Liver (tissue), 9 donors: ENCODE data around the gene TIAM1. TPM values are rescaled to one million over a fixed set of nuclear protein-coding genes. Genes with fewer than 3 reads are reported as not detected.

Experiments
- DNase-seq: peaks from one replicate; pipeline ENCODE4 v3.0.0-alpha.2; 2017; ENCODE audit warnings: low spot score
- H3K27ac ChIP-seq, 2 donors: one replicate each; pipeline ENCODE4 v1.7.0; 2013; ENCODE audit warnings: inconsistent platforms in 2 of 2, low read length in 2 of 2, control low read depth in 1 of 2, low read depth in 1 of 2, mild to moderate bottlenecking in 1 of 2
- H3K27me3 ChIP-seq, 4 donors: one replicate each; pipeline versions ENCODE4 v1.6.1 to v1.7.0; 2013; ENCODE audit warnings: low read length in 3 of 4, inconsistent platforms in 1 of 4, mild to moderate bottlenecking in 1 of 4, moderate library complexity in 1 of 4; ENCODE audit not compliant: control insufficient read depth in 4 of 4, insufficient read depth in 4 of 4
- H3K36me3 ChIP-seq, 4 donors: one replicate each; pipeline versions ENCODE4 v1.6.1 to v1.7.0; 2013; ENCODE audit warnings: low read length in 3 of 4, mild to moderate bottlenecking in 3 of 4, low read depth in 1 of 4, moderate library complexity in 1 of 4; ENCODE audit not compliant: control insufficient read depth in 4 of 4, insufficient read depth in 3 of 4
- H3K4me1 ChIP-seq, 4 donors: one replicate each; pipeline versions ENCODE4 v1.6.1 to v1.7.0; 2013; ENCODE audit warnings: low read length in 3 of 4, mild to moderate bottlenecking in 3 of 4, moderate library complexity in 1 of 4; ENCODE audit not compliant: control insufficient read depth in 4 of 4, insufficient read depth in 4 of 4
- H3K4me3 ChIP-seq, 3 donors: one replicate each; pipeline versions ENCODE4 v1.6.1 to v1.7.0; 2013; ENCODE audit warnings: low read length in 3 of 3, control low read depth in 1 of 3, low read depth in 1 of 3, mild to moderate bottlenecking in 1 of 3
- H3K9ac ChIP-seq, 2 donors: one replicate each; pipeline ENCODE4 v1.7.0; 2013; ENCODE audit warnings: low read length in 2 of 2, mild to moderate bottlenecking in 2 of 2, moderate library complexity in 2 of 2, control low read depth in 1 of 2, low read depth in 1 of 2
- H3K9me3 ChIP-seq, 4 donors: one replicate each; pipeline versions ENCODE4 v1.6.1 to v1.7.0; 2013; ENCODE audit warnings: low read length in 3 of 4; ENCODE audit not compliant: control insufficient read depth in 4 of 4
- EGR1 ChIP-seq, 2 donors: IDR thresholded peaks; 2 replicates each; pipeline ENCODE4 v1.6.1; 2016 to 2018; ENCODE audit warnings: antibody characterized with exemption in 2 of 2, low read depth in 2 of 2
- FOXA1 ChIP-seq: IDR thresholded peaks from 2 replicates; pipeline ENCODE4 v1.6.1; 2016; ENCODE audit warnings: antibody characterized with exemption
- FOXA2 ChIP-seq: IDR thresholded peaks from 2 replicates; pipeline ENCODE4 v1.6.1; 2016; ENCODE audit warnings: antibody characterized with exemption
- GABPA ChIP-seq, 2 donors: IDR thresholded peaks in 1 of 2; conservative IDR thresholded peaks in 1 of 2; 2 replicates each; pipeline ENCODE4 v1.6.1; 2016; ENCODE audit warnings: antibody characterized with exemption in 2 of 2, mild to moderate bottlenecking in 1 of 2, moderate library complexity in 1 of 2
- HNF4A ChIP-seq, 2 donors: conservative IDR thresholded peaks; 2 replicates each; pipeline ENCODE4 v1.6.1; 2016; ENCODE audit warnings: antibody characterized with exemption in 2 of 2, mild to moderate bottlenecking in 2 of 2
- HNF4G ChIP-seq: IDR thresholded peaks from 2 replicates; pipeline ENCODE4 v1.6.1; 2016; ENCODE audit warnings: antibody characterized with exemption
- JUND ChIP-seq, 2 donors: IDR thresholded peaks; 2 replicates each; pipeline ENCODE4 v1.6.1; 2016; ENCODE audit warnings: antibody characterized with exemption in 2 of 2
- MAX ChIP-seq: IDR thresholded peaks from 2 replicates; pipeline ENCODE4 v1.6.1; 2016; ENCODE audit warnings: antibody characterized with exemption
- NR2F2 ChIP-seq: IDR thresholded peaks from 2 replicates; pipeline ENCODE4 v1.6.1; 2016; ENCODE audit warnings: antibody characterized with exemption
- RAD21 ChIP-seq, 2 donors: IDR thresholded peaks; 2 replicates each; pipeline ENCODE4 v1.6.1; 2016; ENCODE audit warnings: antibody characterized with exemption in 2 of 2, mild to moderate bottlenecking in 2 of 2
- REST ChIP-seq: IDR thresholded peaks from 2 replicates; pipeline ENCODE4 v1.6.1; 2016; ENCODE audit warnings: antibody characterized with exemption, mild to moderate bottlenecking
- RXRA ChIP-seq, 2 donors: IDR thresholded peaks; 2 replicates each; pipeline ENCODE4 v1.6.1; 2017 to 2018; ENCODE audit warnings: antibody characterized with exemption in 2 of 2, mild to moderate bottlenecking in 1 of 2
- SP1 ChIP-seq: IDR thresholded peaks from 2 replicates; pipeline ENCODE4 v1.6.1; 2018; ENCODE audit warnings: antibody characterized with exemption, mild to moderate bottlenecking
- TAF1 ChIP-seq: conservative IDR thresholded peaks from 2 replicates; pipeline ENCODE4 v1.6.1; 2016; ENCODE audit warnings: antibody characterized with exemption, mild to moderate bottlenecking
- YY1 ChIP-seq: IDR thresholded peaks from 2 replicates; pipeline ENCODE4 v1.6.1; 2016; ENCODE audit warnings: antibody characterized with exemption, mild to moderate bottlenecking
- ZBTB33 ChIP-seq: IDR thresholded peaks from 2 replicates; pipeline ENCODE4 v1.6.1; 2016; ENCODE audit warnings: antibody characterized with exemption
- WGBS: extraction: QIAGEN DNeasy Blood & Tissue Kit; methylation state at CpG from one replicate; pipeline ENCODE4 v1.1.7; 2013; 5-methylcytosine and 5-hydroxymethylcytosine counted together
- polyA plus RNA-seq, 2 donors: library from polyadenylated mRNA; stranded (reverse) in 1 of 2; unstranded in 1 of 2; fragments of 200-250 nt in 1 of 2; fragments of >200 nt in 1 of 2; fragmentation: Nextera tagmentation in 1 of 2; extraction: Ambion mirVana in 1 of 2; gene quantifications; one replicate each; pipeline versions ENCODE4 v1.2.1 to v1.2.3, GENCODE V29; 2013 to 2015
- total RNA-seq, 2 donors: library from RNA; depleted of rRNA; stranded (reverse); fragments of >200 nt; gene quantifications; one replicate each; pipeline ENCODE4 v1.2.3, GENCODE V29; 2014
- donor health status: healthy.
- donor health status: healthy.
- donor health status: healthy.
- donor health status: healthy.
- donor health status: healthy.

The TIAM1 gene
- total and polyA plus RNA-seq, 4 donors: 3.0 to 7.4 (median 4.8) TPM

- no peaks in the 10 kb centered on the region for H3K9me3 ChIP-seq
- H3K4me3 ChIP-seq: no peak overlapping the region
- TF ChIP-seq GABPA (IDR thresholded peaks at IDR 0.05 in 1 of 2, conservative IDR thresholded peaks at IDR 0.05 in 1 of 2) (no peak), ZBTB33 (no peak), FOXA1 (no peak), HNF4G (no peak), TAF1 (no peak), RAD21 (IDR thresholded peaks at IDR 0.05) (no peak), SP1 (no peak)
- H3K36me3 ChIP-seq: no peaks in the 10 kb centered on the region
- no peaks in the 10 kb centered on the region for H3K4me1 ChIP-seq
- no peak for DNase-seq
- H3K9ac ChIP-seq: no peak overlapping the region
- H3K27me3 ChIP-seq: no peaks in the 10 kb centered on the region
- WGBS: 77% methylated on average over 29 of the region's 29 CpGs
- no peak overlapping the region for H3K27ac ChIP-seq
Measured at GRCh38 chr21:31088474-31088751, 255.6 kb downstream of the TIAM1 start.

GRCh38 chr21:31087639-31088473 is 256.2 kb downstream of the TIAM1 start:
- no peak for DNase-seq
- H3K27ac ChIP-seq: no peak overlapping the region
- H3K4me1 ChIP-seq: no peaks in the 10 kb centered on the region
- TF ChIP-seq REST: no peak
- TF ChIP-seq RAD21 (IDR thresholded peaks at IDR 0.05): no peak
- no peak for TF ChIP-seq YY1
- no peak for TF ChIP-seq EGR1 (IDR thresholded peaks at IDR 0.05; ENCODE audit: low read depth in 2 of 2)
- TF ChIP-seq HNF4A (conservative IDR thresholded peaks at IDR 0.05): no peak
- TF ChIP-seq NR2F2: no peak
- TF ChIP-seq FOXA2: no peak
- no peak for TF ChIP-seq TAF1
- no peak for TF ChIP-seq MAX
- TF ChIP-seq RXRA (IDR thresholded peaks at IDR 0.05): no peak
- no peak for TF ChIP-seq ZBTB33
- TF ChIP-seq FOXA1: no peak
- TF ChIP-seq JUND (IDR thresholded peaks at IDR 0.05): no peak
- no peaks in the 10 kb centered on the region for H3K9me3 ChIP-seq
- no peaks in the 10 kb centered on the region for H3K27me3 ChIP-seq
- no peak overlapping the region for H3K9ac ChIP-seq
- H3K36me3 ChIP-seq: no peaks in the 10 kb centered on the region
- no peak overlapping the region for H3K4me3 ChIP-seq
- 77% methylated on average over 34 of the region's 34 CpGs for WGBS
